Ectodermal cell (in vitro differentiated cells): ENCODE data around the gene NOC2L.

Experiments
- H3K27ac ChIP-seq: 2 replicates; pipeline ENCODE4 v1.7.0; 2013; ENCODE audit warnings: mild to moderate bottlenecking, low read depth, low read length; ENCODE audit not compliant: insufficient read depth, poor library complexity, severe bottlenecking
- H3K27me3 ChIP-seq: 2 replicates; pipeline ENCODE4 v1.7.0; 2013; ENCODE audit warnings: mild to moderate bottlenecking, low read length; ENCODE audit not compliant: insufficient read depth, control insufficient read depth, poor library complexity, severe bottlenecking
- H3K36me3 ChIP-seq: one replicate; pipeline ENCODE4 v1.7.0; 2013; ENCODE audit warnings: low read length; ENCODE audit not compliant: control insufficient read depth, insufficient read depth
- H3K4me1 ChIP-seq: one replicate; pipeline ENCODE4 v1.7.0; 2013; ENCODE audit warnings: low read length; ENCODE audit not compliant: control insufficient read depth, insufficient read depth
- H3K4me3 ChIP-seq: 2 replicates; pipeline ENCODE4 v1.7.0; 2013; ENCODE audit warnings: low read depth, low read length, control low read depth; ENCODE audit not compliant: insufficient read depth
- H3K9me3 ChIP-seq: 2 replicates; pipeline ENCODE4 v1.7.0; 2013; ENCODE audit warnings: mild to moderate bottlenecking, low read length, moderate library complexity; ENCODE audit not compliant: control insufficient read depth
- WGBS, 2 experiments: methylation state at CpG; one replicate each; pipeline ENCODE4 v1.1.7; 2013; ENCODE audit warnings: missing lambda C conversion rate in 2 of 2; 5-methylcytosine and 5-hydroxymethylcytosine counted together

NOC2L gene

DNA sequence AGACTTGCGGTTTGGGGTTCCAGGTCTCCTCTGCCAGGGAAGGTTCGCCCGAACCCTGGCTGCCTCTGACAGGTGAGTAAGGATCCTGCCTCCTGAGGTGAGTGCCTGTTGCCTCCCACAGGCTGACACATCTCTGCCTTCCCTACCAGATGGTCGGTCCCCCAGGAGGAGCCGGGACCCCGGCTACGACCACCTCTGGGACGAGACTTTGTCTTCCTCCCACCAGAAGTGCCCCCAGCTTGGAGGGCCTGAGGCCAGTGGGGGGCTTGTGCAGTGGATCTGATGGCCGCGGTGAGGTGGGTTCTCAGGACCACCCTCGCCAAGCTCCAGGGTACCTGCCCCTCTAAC lies 15.2 kb upstream of the NOC2L start:
- H3K27me3 ChIP-seq = peaks cover 60% of the 10 kb centered on the region
- H3K27ac ChIP-seq = no peak overlapping the region
- no peaks in the 10 kb centered on the region for H3K9me3 ChIP-seq
- no peaks in the 10 kb centered on the region for H3K4me1 ChIP-seq
- no peak overlapping the region for H3K4me3 ChIP-seq
- H3K36me3 ChIP-seq = no peaks in the 10 kb centered on the region
- WGBS, 2 experiments = 91 to 92% methylated on average over 11 of the region's 11 CpGs

DNA sequence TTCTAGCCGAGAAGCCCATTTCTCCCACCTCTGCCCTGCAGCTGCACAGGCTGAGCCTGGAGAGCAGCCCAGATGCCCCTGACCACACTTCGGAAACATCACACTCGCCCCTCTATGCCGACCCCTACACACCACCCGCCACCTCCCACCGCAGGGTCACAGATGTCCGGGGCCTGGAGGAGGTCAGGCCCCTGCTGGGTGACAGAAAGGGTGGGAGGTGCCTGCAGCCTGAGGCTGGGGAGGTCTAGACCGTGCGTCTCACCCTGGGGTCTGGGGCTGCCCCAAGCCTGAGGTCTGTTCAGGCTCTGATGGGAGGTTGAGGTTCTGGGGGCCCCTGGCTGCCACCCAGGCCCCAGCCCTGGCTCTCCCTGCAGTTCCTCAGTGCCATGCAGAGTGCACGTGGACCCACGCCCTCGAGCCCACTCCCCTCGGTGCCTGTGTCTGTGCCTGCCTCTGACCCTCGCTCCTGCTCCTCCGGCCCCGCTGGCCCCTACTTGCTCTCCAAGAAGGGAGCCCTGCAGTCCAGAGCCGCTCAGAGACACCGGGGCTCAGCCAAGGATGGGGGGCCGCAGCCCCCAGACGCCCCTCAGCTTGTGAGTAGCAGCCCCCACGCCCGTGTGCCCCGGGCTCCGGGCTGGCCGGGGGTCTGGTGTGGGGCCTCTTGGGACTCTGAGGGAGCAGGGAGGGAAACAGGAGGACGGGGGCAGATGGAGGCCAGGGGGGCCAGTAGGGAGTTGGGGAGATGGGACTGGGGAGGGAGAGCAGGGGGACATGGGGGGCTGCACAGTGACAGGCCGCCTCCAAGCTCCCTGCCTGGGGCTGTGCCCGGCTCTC lies 14.6 kb upstream of the NOC2L start:
- Histone ChIP-seq H3K9me3 (no peaks in the 10 kb centered on the region), H3K27me3 (peaks cover 66% of the 10 kb centered on the region), H3K36me3 (no peaks in the 10 kb centered on the region), H3K4me1 (no peaks in the 10 kb centered on the region), H3K4me3 (no peak overlapping the region), H3K27ac (no peak overlapping the region)
- WGBS, 2 experiments = 85 to 86% methylated on average over 28 of the region's 28 CpGs

DNA sequence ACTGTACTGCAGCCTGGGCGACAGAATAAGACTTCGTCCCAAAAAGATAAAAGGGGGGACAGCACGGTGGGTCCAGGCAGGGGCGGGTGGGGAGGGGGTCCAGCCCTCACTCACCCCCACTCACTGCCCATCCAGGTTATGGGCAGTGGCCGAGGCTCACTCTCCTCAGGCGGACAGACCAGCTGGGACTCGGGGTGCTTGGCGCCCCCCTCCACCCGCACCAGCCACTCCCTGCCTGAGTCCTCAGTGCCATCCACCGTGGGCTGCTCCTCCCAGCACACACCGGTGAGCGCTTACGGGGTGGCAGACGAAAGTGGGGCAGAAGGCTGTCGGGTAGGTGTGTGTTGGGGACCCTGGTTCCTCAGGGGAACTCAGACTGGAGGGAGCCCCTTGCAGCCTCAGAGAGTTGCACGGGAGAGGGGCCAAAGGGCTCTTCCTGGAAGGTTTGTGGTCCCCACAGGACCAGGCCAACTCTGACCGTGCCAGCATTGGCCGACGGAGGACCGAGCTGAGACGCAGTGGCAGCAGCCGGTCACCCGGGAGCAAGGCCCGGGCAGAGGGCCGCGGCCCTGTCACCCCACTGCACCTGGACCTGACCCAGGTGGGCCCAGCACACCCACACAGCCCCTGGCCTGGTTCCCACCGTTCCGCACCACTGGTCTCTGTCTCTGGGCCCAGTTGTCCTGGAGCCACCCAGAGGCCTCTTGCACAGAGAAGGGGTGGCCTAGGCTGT lies 13.8 kb upstream of the NOC2L start:
- H3K27ac ChIP-seq = no peak overlapping the region
- H3K4me3 ChIP-seq = no peak overlapping the region
- no peaks in the 10 kb centered on the region for H3K4me1 ChIP-seq
- peaks cover 73% of the 10 kb centered on the region for H3K27me3 ChIP-seq
- H3K36me3 ChIP-seq = no peaks in the 10 kb centered on the region
- H3K9me3 ChIP-seq = no peaks in the 10 kb centered on the region
- WGBS, 2 experiments = 90% methylated on average over 28 of the region's 28 CpGs

DNA sequence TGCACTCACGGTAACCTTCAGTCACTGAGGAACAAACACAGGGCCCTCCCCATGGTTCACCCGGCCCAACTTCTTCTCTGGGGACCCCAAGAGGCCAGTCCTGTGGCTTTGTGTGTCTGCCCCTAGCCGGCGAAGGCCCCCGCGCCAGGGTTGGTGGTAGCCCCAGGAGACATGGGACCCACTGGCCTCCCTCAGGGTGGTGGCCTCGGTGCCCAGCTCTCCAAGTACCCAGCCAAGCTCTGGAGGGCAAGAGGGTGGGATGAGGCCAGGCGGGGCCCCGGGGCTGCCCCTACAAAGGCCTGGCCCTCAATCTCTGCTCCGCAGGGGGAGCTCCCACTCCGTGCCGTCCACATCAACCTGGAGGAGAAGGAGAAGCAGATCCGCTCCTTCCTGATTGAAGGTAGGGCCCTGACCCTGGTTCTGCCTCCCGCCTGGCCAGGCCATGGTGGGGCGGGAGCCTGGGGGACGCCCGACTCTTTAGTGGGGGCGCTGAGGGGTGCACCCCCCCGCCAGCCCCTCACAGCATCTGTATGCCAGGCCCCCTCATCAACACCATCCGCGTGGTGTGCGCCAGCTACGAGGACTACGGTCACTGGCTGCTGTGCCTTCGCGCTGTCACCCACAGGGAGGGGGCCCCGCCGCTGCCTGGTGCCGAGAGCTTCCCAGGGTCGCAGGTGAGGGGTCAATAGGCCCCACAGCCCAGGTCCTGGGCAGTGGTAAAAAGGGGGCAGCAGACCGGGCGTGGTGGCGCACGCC lies 12.9 kb upstream of the NOC2L start:
- Histone ChIP-seq H3K9me3 (no peaks in the 10 kb centered on the region), H3K36me3 (no peaks in the 10 kb centered on the region), H3K4me3 (no peak overlapping the region), H3K4me1 (peaks cover under 1% of the 10 kb centered on the region), H3K27me3 (peaks cover 83% of the 10 kb centered on the region), H3K27ac (no peak overlapping the region)
- 89 to 90% methylated on average over 34 of the region's 34 CpGs for WGBS, 2 experiments

DNA sequence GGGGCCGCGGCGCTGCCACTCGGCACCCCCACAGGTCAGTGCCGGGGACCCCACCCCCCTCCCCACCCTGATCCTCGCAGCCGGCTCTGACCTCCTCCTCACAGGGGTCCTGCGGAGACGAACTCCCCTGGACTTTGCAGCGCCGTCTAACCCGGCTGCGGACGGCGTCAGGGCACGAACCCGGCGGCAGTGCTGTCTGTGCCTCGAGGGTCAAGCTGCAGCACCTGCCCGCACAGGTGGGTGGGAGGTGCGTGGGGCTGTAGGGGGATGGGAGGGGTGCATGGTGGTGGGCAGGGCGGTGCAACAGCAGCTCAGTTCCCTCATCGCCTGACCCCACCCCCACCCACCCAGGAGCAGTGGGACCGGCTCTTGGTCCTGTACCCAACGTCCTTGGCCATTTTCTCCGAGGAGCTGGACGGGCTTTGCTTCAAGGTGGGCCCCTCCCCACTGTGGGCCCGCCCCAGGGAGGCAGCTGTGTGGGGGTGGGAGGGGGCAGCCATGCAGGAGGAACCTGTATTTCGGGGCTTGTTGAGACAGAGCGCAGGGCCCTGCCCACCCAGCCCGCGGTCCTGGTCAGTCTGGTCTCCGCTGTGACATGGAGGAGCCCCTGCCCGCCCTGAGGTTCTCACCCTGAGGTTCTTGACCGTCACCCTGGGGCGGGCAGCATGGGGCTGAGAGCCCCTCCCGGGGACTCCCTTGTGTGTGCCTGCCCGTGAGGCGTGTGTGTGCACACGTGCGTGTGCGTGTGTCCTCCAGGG lies 12.1 kb upstream of the NOC2L start:
- peaks cover 88% of the 10 kb centered on the region for H3K27me3 ChIP-seq
- H3K4me1 ChIP-seq = peaks cover 9% of the 10 kb centered on the region
- H3K9me3 ChIP-seq = no peaks in the 10 kb centered on the region
- no peaks in the 10 kb centered on the region for H3K36me3 ChIP-seq
- WGBS, 2 experiments = 85 to 87% methylated on average over 42 of the region's 42 CpGs
- H3K27ac ChIP-seq = no peak overlapping the region
- no peak overlapping the region for H3K4me3 ChIP-seq

DNA sequence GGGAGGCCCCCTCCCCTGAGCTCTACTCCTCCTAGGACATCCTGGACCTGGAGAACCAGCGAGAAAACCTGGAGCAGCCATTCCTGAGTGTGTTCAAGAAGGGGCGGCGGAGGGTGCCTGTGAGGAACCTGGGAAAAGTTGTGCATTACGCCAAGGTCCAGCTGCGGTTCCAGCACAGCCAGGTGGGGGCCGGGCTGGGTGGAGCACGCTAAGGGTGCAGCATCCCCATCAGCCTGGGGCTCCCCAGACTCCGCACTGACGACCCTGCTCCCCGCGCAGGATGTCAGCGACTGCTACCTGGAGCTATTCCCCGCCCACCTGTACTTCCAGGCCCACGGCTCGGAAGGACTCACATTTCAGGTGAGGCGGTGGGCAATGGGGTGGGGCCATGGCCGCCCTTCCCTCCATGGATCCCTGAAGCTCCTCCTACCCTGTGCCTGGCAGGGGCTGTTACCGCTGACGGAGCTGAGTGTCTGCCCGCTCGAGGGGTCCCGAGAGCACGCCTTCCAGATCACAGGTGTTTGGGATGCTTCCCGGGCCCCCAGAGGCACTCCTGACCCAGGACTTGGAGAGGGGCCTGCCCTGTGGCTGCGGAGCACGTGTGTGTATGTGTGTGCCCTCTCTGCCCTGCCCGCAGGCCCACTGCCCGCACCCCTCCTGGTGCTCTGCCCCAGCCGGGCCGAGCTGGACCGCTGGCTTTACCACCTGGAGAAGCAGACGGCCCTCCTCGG lies 11.4 kb upstream of the NOC2L start:
- Histone ChIP-seq H3K4me3 (no peak overlapping the region), H3K36me3 (no peaks in the 10 kb centered on the region), H3K9me3 (no peaks in the 10 kb centered on the region), H3K27ac (no peak overlapping the region), H3K4me1 (peaks cover 9% of the 10 kb centered on the region), H3K27me3 (peaks cover 88% of the 10 kb centered on the region)
- 67 to 70% methylated on average over 33 of the region's 33 CpGs for WGBS, 2 experiments

DNA sequence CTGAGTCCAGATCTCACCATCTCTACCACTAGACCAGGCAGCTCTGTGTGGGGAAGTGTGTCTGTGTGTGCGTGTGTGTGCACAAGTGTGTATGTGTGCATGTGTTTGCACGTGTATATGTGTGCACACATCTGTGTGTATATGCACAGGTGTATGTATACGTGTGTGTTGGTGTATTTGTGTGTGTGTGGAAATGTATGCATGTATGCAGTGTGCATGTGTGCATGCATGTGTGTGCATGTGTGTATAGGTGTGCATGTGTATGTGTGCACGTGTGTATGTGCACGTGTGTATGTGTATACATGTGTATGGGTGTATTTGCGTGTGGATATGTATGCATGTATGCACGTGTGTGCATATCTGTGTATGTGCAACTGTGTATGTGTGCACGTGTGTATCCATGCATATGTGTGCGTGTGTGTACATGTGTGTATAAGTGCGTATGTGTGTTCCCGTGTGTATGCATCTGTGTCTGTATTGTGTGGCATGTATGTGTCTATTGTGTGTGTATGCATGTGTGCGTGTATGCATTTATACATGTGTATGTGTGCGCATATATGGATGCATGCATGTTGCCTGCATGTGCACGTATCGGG lies 10.3 kb upstream of the NOC2L start:
- Histone ChIP-seq H3K9me3 (no peaks in the 10 kb centered on the region), H3K36me3 (no peaks in the 10 kb centered on the region), H3K4me1 (peaks cover 9% of the 10 kb centered on the region), H3K27me3 (peaks cover 82% of the 10 kb centered on the region), H3K27ac (no peak overlapping the region), H3K4me3 (no peak overlapping the region)
- 84 to 85% methylated on average over 15 of the region's 15 CpGs for WGBS, 2 experiments

DNA sequence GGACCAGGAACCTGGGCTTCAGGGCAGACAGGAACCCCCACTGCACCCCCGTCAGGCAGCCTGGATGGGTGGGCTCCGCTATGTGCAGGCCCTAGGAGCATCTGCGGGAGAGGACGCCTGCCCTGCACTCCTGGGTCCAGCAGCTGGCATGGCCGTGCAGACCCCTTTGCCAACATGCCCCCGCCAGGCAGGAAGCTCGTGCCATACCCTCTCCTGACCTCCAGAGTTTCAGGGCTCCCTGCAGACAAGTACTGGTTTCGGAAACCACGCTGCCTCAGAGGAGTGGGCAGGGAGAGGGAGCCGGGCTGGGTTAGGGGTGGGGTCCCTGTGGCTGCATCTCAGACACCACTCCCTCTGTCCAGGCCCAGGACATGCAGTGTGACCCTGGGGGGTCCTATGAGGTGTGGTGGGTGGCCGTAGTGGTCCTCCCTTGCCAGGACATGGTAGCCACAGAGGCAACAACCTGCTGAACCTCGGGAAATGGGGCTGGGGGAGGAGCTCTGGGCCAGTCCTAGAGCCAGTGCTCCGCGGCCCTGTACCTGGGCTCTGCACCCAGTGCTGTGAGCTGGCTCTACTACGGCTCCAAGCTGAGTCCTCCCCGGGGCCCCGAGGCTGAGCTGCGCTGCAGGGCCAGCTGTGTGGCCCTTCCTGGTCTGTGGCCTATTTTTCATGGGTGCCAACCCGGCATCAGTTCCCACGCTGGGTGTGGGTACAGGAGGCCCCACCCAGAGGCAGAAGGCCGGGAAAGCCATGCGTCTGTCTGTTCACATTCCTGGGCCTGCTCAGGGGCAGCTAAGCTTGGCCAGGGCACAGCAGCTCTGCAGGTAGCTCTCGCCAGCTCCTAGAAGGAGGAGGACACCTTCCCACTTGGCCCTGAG lies 8.6 kb upstream of the NOC2L start:
- H3K27me3 ChIP-seq = peaks cover 74% of the 10 kb centered on the region
- 84% methylated on average over 23 of the region's 23 CpGs for WGBS, 2 experiments

More for the DNA sequence above, 8.6 kb upstream of the NOC2L start:
- no peak overlapping the region for H3K4me3 ChIP-seq
- no peak overlapping the region for H3K27ac ChIP-seq
- peaks cover 9% of the 10 kb centered on the region for H3K4me1 ChIP-seq
- H3K36me3 ChIP-seq = peaks cover 5% of the 10 kb centered on the region
- H3K9me3 ChIP-seq = no peaks in the 10 kb centered on the region
